Right atrium auricular region (tissue), 2 donors: ENCODE results near the gene DYNLRB1. TPM values are rescaled to one million over a fixed set of nuclear protein-coding genes. Genes with fewer than 3 reads are reported as not detected.
A peak's percentile ranks its signal among the peaks of the same experiment; 100 is the strongest.

Experiments
- DNase-seq: peaks from one replicate; pipeline ENCODE4 v3.0.0-alpha.2; 2019; ENCODE audit warnings: low spot score
- H3K27ac ChIP-seq, 2 donors: fragments of 200-600 bp; sonication (generic); 1 replicate in 1 of 2; 2 replicates in 1 of 2; pipeline ENCODE4 v1.5.1; 2016 to 2019
- H3K27me3 ChIP-seq, 2 donors: fragments of 200-600 bp; sonication (generic); one replicate each; pipeline versions ENCODE4 v1.5.1 to v1.6.0; 2017 to 2019
- H3K36me3 ChIP-seq: fragments of 200-600 bp; sonication (generic); one replicate; pipeline ENCODE4 v1.5.1; 2016
- H3K4me1 ChIP-seq, 2 donors: fragments of 200-600 bp; sonication (generic); one replicate each; pipeline versions ENCODE4 v1.5.1 to v1.6.0; 2017 to 2019
- H3K4me3 ChIP-seq, 2 donors: fragments of 200-600 bp; sonication (generic); 1 replicate in 1 of 2; 2 replicates in 1 of 2; pipeline ENCODE4 v1.5.1; 2017 to 2019; ENCODE audit warnings: mild to moderate bottlenecking in 1 of 2, moderate library complexity in 1 of 2
- H3K9me3 ChIP-seq, 2 donors: fragments of 200-600 bp; sonication (generic); one replicate each; pipeline ENCODE4 v1.5.1; 2019
- CTCF ChIP-seq, 2 donors: fragments of 200-600 bp; sonication (generic); IDR thresholded peaks; one replicate each; pipeline ENCODE4 v1.5.1; 2019; ENCODE audit warnings: antibody characterized with exemption in 2 of 2
- total RNA-seq, 2 donors: library from RNA; depleted of rRNA; stranded (reverse); fragments of >200 nt; gene quantifications; one replicate each; pipeline ENCODE4 v1.1.0, GENCODE V29; 2016

Gene DYNLRB1
- total RNA-seq, 2 donors from 2014 or later, result 189 to 252 TPM

- no peaks in the 10 kb centered on the region for H3K9me3 ChIP-seq
- peak; percentile 27 to 69 for TF ChIP-seq CTCF (IDR thresholded peaks at IDR 0.05)
- H3K36me3 ChIP-seq, result peaks cover 7% of the 10 kb centered on the region
- H3K4me1 ChIP-seq, result peaks cover 0 to 36% of the 10 kb centered on the region in 2 donors
- H3K4me3 ChIP-seq, result no peak overlapping the region
- no peaks in the 10 kb centered on the region for H3K27me3 ChIP-seq
- peak overlapping the region; percentile 68 to 75 for H3K27ac ChIP-seq
- DNase-seq, result no peak
Observed at GRCh38 chr20:34579191-34579978, 63.2 kb downstream of the DYNLRB1 start.

GRCh38 chr20:34579979-34580940 lies 64.0 kb downstream of the DYNLRB1 start:
- Histone ChIP-seq H3K27ac (no peak overlapping the region), H3K4me1 (peaks cover 0 to 36% of the 10 kb centered on the region in 2 donors), H3K4me3 (no peak overlapping the region), H3K9me3 (no peaks in the 10 kb centered on the region), H3K27me3 (no peaks in the 10 kb centered on the region), H3K36me3 (peaks cover 4% of the 10 kb centered on the region)
- no peak for TF ChIP-seq CTCF (IDR thresholded peaks at IDR 0.05)
- DNase-seq, result no peak

DNA sequence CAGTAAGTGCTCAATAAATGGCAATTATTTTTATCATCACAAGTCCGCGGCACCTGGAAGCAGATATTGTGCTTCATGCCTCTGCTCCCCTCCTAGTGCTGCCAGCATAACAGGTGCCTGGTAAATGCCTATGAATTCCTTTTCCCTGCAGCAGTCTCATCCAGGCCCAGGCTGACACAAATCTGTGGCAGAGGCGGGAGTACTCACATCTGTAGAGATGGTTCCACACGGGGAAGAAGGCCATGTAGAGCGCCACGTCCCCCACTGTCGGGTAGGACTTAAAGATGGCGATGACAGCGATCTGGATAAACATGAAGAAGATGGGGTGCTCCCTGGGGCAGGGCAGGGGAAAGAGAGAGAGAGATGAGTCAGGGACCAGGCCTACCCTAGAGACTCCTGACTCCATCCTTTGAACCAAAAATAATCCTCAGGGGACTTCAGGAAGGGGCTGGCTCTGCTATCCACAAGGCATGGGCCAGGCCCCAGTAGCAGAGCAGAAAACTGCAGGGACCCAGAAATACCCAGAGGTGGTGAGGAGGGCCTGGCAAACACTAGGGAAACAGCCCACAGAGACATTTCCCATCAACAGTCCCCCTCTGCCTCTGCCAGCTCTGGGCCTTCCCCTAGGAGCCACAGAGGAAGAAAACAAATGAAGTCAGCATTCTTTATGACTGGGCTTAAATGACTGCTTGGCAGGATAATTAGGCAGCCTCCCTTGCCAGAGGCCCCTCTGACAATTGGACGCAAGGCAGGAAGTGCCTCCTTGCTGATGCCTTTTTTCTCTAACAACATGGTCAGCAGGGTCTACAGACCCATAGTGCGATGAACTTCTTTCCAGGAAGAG lies 65.3 kb downstream of the DYNLRB1 start:
- Histone ChIP-seq H3K9me3 (no peaks in the 10 kb centered on the region), H3K4me3 (no peak overlapping the region), H3K36me3 (peaks cover 4% of the 10 kb centered on the region), H3K27me3 (no peaks in the 10 kb centered on the region), H3K27ac (peak overlapping the region; percentile 44 to 60), H3K4me1 (peaks cover 0 to 36% of the 10 kb centered on the region in 2 donors)
- no peak for TF ChIP-seq CTCF (IDR thresholded peaks at IDR 0.05)
- DNase-seq, result no peak

DNA sequence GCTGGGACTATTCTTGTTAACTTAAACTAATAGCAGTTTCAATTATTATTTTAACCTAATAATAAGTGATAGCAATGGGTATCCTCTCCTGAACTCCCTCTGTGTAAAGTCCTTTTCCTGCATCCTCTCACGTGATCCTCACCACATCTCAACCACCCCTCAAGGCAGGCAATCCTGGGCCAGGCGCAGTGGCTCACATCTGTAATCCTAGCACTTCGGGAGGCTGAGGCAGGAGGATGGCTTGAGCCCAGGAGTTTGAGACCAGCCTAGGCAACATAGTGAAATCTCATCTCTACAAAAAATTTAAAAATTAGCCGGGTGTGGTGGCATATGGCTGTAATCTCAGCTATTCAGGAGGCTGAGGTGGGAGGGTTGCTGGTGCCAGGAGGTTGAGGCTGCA lies 66.0 kb downstream of the DYNLRB1 start:
- no peak for DNase-seq
- no peak overlapping the region for H3K4me3 ChIP-seq
- H3K4me1 ChIP-seq, result peaks cover 0 to 36% of the 10 kb centered on the region in 2 donors
- H3K27ac ChIP-seq, result peak overlapping the region; percentile 44 to 60
- no peaks in the 10 kb centered on the region for H3K9me3 ChIP-seq
- no peaks in the 10 kb centered on the region for H3K27me3 ChIP-seq
- H3K36me3 ChIP-seq, result peaks cover 4% of the 10 kb centered on the region
- no peak for TF ChIP-seq CTCF (IDR thresholded peaks at IDR 0.05)

- Histone ChIP-seq H3K9me3 (no peaks in the 10 kb centered on the region), H3K4me1 (peaks cover 0 to 35% of the 10 kb centered on the region in 2 donors), H3K4me3 (no peak overlapping the region), H3K27me3 (no peaks in the 10 kb centered on the region), H3K36me3 (peaks cover 9% of the 10 kb centered on the region), H3K27ac (peak overlapping the region; percentile 44 to 60)
- TF ChIP-seq CTCF (IDR thresholded peaks at IDR 0.05), result no peak
- DNase-seq, result no peak
Observed at GRCh38 chr20:34582911-34583310, 66.7 kb downstream of the DYNLRB1 start.
